Activated naive CD8-positive, alpha-beta T cell treated with anti-CD3 and anti-CD28 coated beads, Interleukin-2, amount 50 U/mL, for 16 hours (primary cell): Measurements from ENCODE around the gene ITCH.
"Not testable (repeated sequence)": the region's sequence is repeated elsewhere in the genome, so short reads cannot be mapped to it uniquely, and the experiment has no call there.

Experiments used
- DNase-seq: peaks from one replicate; pipeline ENCODE4 v3.0.0-alpha.2; 2020; ENCODE audit warnings: low read depth, low spot score

The ITCH gene

DNA sequence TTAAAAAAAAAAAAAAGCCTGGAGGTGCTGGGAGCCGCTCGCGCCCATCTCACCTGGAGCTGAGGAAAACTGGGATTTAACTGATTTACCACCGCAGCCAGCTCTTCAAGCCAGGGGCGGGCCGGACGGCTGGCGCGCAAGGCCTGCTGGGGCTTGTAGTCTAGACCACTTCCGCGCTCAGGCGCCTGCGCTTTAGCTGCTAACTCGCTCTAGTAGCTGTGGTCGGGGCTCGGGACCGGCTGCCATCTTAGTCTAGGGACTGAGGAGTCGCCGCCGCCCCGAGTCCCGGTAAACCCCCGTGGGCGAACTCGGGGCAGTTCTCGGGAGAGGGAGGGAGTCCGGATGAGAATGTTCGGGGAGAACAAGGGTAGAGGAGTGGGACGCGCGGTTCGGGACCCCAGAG, at the start of gene ITCH:
ITCH (plus strand) TSS at position 212 of the 403 bp plus-strand sequence. CDS start 30,539 bp downstream, outside the sequence.
- peak; percentile 78 for DNase-seq

DNA sequence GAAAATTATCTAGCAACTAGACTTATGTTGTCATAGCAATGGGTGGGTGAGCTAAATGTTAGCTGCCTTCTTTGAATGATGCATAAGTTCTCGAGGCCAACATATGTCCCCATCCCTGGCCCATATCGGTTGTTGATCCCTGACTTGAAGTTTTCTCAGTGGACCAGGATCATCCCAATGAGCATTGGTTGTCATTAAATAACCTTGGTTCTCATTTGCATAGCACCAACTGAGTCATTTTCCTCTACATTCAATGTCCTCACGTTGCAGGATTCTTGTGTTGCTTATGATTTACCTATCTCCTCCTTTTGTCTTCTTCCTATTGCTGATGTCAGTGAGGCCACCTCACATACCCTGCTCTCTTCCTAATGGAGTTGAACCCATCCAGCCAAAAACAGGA, 47.8 kb upstream of the ITCH start:
- no peak for DNase-seq

DNA sequence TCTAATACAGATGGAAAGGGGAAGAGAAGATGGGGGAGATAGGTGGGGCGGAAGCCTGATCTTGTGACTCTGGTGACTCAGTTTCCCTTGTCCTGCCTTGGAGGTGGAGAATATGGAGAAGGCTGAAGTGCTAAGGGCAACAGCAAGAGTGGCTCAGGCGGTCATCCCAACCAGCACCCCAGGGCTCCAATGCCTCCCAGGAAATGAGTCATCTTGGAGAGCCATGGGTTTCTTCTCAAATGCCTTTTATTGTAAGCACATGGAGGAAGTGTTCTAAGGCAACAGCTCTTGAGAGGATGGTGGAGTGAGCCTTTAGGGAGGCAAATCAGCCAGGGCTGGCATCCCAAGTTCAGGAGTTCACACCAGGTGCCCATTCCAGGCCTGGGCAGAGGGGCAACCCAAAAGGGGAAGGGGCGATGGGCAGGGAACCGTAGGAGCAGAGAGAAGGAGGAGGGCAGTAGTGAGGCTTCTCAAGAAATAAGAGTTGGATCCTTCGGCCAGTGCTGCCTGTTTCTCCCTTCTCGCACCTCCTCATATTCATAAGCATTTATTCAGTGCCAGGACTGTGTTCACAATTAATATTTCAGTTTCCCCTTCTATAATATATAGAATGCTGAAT, 46.8 kb upstream of the ITCH start:
- no peak for DNase-seq

DNA sequence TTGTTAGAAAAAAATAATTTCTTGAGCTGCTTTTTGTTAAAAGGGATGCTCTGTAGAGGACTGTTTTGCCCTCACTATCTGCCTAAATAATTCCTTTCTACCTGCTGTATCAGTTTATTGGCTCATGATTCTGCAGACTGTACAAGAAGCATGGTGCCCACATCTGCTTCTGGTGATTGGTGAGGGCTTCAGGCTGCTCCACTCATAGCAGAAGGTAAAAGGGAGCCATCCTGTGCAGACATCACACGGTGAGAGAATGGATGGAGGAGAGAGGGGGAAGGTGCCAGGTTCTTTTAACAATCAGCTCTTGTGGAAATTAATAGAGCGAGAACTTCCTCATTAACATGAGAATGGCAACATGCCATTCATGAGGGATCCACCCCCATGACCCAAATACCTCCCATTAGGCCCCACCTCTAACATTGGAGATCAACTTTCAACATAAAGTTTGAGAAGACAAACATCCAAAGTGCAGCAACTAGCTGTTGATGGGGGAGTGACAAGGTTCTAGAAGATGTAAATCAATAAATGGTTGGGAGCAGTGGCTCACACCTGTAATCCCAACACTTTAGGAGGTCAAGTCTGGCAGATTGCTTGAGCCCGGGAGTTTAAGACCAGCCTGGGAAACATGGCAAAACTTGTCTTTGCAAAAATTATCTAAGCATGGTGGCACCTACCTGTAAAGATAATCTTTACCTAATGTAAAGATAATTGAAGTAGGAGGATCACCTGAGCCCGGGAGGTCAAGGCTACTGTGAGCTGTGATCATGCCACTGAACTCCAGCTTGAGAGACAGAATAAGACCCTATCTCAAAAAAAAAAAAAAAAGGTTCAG, 44.2 kb upstream of the ITCH start:
- no peak for DNase-seq

DNA sequence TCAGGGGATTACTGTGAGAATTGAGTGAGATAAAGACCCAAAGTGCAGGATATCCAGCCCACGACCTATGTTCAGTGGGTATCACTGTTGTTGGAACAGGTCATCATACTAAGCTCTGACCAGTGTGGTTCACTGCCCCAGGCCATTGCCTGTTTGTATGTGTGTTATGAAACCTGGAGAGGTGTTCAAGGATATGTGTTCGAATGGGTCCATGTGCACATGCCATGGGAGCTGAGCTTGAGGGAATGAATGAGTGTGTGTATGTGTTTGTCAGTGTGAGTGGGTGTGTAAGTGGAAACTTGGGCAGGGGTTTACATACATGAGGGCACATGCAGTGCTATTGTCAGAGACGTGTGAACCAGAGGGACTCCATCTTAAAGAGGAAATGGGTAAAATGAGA, 42.2 kb upstream of the ITCH start:
- DNase-seq, result no peak

DNA sequence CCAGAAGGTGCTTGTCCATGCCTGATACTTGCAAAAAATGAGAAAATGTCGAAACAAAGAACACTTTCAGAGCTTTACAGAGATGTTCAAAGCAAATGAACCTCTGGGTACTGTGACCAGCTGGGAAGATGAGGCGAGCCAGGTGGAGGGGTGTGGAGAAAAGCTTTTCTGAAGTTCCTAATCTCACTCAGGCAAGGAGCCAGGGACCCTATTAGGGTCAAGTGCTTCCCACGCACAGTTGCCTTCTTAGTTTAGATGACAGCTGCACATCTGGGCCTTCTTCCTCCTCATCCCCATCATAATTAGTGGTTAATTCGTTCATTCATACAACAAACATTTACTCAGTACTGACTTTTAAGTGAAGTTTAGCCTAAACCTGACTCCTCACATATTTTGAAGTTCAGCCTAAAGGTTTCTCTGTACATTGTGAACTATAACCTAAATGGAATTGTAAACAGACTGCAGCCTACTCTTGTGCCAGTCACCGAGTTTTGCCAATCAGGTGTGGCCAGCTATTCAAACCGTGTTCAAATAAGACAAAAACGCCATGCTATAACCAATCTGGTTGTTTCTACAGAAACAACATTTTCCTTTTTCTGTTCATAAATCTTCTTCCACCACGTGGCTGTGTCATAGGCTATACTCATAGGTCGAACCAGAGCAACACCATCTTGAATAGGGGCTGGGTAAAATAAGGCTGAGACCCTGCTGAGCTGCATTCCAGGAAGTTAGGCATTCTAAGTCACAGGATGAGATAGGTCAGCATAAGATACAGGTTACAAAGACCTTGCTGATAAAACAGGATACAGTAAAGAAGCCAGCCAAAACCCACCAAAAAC, 40.6 kb upstream of the ITCH start:
- no peak for DNase-seq

DNA sequence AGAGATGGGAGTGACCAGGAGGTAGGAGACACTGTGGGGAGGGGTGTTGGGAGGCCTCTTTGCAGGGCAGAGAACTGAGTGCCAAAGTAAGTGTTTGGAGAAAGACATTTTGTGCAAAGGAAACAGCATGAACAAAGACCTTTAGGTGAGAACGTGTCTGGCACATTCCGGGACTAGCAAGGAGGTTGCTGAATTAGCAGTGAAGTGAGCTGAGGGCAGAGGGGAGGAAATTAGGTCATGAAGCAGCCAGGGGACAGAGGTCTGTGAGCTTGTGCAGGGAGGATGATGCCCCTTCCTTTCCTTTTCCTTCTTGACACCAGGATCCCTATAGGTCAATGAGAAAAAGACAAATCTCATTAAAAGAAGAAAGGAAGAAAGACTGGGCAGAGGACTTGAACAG, 38.5 kb upstream of the ITCH start:
- DNase-seq, result no peak

DNA sequence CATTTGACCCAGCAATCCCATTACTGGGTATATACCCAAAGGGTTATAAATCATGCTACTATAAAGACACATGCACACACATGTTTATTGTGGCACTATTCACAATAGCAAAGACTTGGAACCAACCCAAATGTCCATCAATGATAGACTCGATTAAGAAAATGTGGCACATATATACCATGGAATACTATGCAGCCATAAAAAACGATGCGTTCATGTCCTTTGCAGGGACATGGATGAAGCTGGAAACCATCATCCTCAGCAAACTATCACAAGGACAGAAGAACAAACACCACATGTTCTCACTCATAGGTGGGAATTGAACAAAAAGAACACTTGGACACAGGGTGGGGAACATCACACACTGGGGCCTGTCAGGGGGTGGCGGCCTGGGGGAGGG, 34.9 kb upstream of the ITCH start:
- DNase-seq, result not testable (repeated sequence)

DNA sequence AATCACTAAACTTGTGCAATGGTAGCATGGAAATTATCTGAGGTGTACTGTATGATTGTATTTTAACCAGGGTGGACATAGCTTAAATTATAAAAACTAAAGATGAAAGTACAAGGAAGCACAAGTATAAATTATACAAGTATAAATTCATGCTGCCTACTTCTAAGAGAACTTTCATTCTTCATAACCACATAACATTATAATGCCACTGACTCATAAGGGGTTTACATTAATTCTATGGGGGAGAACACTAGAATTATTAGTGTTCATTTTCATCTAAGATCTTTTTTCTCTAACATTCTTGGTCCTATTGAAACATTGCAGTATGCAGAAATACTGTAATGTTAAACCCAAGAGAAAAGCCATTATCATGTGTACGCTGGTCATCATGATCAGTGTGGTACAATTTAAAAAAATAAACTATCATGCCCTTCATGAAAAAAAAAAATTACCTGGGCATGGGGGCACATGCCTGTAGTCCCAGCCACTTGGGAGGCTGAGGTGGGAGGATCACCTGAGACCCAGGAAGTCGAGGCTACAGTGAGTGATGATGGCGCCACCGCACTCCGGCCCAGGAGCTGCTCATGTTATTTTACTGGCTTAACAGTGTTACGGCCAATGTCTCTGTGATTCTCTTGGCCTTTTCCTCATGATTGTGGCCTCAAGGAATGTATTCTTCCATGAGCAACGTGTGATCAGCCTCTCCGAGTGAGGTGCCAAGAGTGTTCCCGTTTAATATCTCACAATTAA, 34.0 kb upstream of the ITCH start:
- no peak for DNase-seq

DNA sequence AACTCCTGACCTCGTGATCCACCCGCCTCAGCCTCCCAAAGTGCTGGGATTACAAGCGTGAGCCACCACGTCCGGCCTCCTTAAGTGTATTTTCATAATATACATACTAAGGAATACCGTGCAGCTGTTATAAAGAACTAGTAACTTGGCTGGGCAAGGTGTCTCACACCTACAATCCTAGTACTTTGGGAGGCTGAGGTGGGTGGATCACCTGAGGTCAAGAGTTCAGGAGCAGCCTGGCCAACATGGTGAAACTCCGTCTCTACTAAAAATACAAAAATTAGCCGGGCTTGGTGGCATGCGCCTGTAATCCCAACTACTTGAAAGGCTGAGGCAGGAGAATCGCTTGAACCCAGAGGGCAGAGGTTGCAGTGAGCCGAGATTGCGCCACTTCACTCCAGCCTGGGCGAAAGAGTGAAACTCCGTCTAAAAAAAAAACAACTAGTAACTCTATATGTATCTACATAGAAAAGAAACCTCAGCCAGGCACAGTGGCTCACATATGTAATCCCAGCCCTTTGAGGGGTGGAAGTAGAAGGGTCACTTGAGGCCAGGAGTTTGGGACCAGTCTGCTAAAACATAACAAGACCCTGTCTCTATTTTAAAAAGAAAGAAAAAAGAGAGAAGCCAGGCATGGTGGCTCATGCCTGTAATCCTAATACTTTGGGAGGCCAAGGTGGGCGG, 32.1 kb upstream of the ITCH start:
- not testable (repeated sequence) for DNase-seq

DNA sequence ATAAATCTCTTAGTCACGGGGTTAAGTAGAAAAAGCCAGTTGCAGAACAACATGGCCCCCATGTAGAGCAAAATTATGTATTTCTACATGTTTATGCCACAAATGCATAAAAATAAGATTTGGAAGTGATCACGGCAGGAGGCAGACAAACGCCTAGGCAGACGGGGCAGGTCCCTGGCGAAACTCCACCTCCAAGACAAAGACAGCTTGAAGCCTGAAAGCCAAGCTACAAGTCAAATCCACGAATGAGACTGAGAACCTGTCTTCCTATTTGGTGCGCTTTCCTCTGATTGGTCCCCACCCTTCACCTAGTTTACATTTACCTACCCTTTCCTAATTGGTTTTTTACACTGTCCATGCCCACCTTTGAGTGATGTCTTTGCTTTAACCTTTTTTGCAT, 31.2 kb upstream of the ITCH start:
- DNase-seq, result no peak

DNA sequence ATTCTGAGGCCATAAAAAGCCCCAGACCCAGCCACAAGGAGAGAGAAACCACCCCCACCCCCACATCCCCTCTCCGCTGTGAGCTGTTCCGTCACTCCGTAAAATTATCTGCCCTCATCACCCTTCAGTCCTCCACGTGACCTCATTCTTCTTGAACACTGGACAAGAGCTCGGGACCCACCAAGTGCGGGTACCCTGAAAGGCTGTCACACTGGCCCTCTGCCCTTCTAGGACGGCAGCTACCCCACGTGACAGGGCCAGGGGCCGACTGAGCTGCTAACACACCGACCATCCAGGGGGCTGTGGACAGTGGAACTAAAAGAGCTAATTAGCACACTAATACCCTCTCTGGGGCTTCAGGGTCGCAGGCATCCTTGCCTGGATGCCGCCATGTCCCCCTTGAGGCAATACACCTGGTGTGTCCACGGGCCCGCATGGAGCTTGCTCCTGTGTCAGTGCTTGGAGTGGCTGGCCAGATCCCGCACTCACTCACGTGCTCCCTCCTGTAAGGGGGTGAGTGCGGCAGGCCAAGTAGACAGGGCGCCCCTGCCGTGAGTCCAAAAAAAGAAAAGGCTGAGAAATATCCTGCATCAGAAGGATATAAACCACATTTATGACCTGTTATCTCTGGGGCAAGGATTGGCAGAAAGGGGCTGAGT, 30.7 kb upstream of the ITCH start:
- DNase-seq, result no peak

DNA sequence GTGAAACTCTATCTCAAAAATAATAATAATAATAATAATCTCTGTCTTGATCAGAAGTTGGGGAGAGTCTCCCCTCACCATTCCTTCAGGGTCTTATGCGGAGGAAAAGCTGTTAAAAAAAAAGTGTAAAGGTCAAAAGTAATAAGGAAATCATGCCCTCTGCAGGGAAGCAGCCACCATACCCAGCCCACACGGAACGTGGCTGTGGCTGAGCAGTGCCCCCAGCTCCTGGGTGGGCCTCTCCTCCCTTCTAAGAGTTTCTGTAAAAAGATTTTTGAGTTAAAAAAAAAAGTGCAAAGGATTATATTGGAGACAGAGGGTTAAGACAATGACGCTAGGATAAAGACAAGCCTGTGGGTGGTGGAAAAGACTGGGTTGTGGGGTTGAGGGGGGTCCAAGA, 29.3 kb upstream of the ITCH start:
- DNase-seq, result no peak

DNA sequence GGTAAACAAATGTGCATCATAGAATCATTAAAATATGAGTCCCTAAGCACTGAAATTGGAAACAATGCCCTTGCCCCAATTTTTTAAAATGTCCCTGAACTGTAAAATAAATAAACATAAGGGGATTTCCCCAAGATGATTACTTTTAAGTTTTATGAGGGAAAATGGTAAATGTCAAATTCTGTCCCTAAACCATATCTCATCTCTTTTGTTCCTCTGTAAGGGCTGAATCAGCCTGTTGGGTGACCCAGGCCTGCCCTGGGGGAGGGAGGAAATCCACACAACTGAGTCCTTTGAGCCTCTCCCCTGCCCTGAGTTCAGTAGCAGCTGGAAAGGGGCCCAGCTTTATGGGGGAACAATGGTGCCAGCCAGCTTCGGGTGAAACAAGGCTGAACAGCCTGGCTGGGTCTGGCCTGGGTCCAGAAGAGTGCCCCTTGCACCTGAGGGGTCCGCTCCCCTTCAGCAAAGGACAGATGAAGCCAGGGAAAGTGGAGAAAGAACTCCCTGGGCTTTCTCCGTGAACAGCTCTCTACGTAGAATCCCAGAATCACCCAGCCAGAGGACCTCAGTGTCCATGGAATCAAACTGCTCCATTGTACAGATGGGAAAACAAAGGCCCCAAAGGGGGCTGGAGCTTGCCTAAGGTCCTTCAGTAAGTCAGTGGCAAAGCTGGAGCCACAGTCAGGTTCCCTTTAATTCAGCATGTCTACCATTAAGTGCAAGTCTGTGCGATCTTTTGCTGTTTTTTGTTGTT, 28.2 kb upstream of the ITCH start:
- no peak for DNase-seq

DNA sequence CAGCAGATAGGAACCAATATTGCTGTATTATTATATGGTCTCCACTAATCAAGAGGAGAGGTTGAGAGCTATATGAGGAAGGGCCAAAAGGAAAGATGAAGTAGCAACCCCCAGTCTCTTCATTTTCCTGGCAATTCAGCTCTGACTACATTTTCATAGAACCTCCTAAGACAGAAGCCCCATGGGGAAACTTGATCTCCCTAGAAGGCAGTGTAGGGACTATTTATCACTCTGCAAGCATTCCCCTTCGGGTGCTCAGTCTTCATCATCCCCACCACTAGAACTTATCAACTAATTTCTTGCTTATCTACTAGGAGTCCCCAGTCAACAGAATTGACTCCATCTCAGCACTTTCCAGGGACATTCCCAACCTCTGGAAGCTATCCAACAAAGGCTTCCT, 25.5 kb upstream of the ITCH start:
- no peak for DNase-seq

DNA sequence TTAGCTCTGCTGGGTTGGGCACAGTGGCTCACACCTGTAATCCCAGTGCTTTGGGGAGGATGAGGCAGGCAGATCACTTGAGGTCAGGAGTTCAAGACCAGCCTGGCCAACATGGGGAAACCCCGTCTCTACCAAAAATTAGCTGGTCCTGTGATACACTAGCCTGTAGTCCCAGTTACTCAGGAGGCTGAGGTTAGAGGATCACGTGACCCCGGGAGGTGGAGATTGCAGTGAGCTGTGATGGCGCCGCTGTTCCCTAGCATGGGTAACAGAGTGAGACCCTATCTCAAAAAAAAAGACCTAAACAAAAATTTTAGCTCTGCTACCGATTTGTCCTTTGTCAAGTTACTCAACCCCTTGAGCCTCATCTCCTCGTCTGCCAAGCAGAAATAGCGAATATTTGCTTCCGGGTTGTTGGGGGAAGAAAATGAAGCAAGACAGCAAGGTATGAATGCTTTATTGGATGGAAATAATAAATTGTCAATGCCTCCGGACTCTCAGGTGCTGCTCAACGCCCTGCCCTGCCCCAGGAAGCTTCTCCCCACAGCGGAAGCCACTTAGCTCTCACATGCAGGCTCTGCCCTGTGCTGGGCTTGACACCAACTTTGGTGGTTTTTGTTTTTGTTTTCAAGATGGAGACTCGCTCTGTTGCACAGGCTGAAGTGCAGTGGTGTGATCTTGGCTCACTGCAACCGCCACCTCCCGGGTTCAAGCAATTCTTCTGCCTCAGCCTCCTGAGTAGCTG, 24.9 kb upstream of the ITCH start:
- no peak for DNase-seq

DNA sequence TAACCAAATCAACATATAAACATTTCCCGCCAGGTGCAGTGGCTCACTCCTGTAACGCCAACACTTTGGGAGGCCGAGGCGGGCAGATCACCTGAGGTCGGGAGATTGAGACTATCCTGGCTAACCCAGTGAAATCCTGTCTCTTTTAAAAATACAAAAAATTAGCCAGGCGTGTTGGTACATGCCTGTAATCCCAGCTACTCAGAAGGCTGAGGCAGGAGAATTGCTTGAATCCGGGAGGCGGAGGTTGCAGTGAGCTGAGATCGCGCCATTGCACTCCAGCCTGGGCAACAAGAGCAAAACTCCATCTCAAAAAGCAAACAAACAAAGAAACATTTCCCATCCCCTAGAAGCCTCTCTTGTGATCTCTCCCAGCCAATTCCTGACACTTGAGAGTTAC, 22.3 kb upstream of the ITCH start:
- not testable (repeated sequence) for DNase-seq

DNA sequence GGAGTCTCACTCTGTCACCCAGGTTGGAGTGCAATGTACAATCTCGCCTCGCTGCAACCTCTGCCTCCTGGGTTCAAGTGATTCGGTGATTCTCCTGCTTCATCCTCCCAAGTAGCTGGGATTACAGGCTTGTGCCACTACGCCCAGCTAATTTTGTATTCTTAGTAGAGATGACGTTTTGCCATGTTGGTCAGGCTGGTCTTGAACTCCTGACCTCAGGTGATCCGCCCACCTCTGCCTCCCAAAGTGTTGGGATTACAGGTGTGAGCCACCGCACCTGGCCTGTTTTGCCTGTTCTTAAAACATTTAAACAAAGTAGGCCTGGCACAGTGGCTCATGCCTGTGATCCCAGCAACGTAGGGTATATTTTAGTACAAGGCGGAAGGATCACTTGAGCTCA, 21.9 kb upstream of the ITCH start:
- DNase-seq, result not testable (repeated sequence)
